GM23338 (cell line): Measurements from ENCODE around the gene UBE2L6. TPM values are rescaled to one million over a fixed set of nuclear protein-coding genes. Genes with fewer than 3 reads are reported as not detected.

Experiments
- ATAC-seq: fragments of 200-7000 bp; cut with Tn5 transposase; 3 replicates; pipeline ENCODE4 v1.9.1; 2020
- DNase-seq: peaks from one replicate; pipeline ENCODE4 v3.0.0-alpha.2; 2015; ENCODE audit warnings: low spot score
- H2AFZ ChIP-seq: fragments of 200-600 bp; sonication (generic); 2 replicates; pipeline ENCODE4 v1.8.0; 2016; ENCODE audit warnings: antibody characterized with exemption, mild to moderate bottlenecking, moderate library complexity
- H3F3A ChIP-seq: fragments of 200-600 bp; sonication (generic); replicated peaks from 2 replicates; pipeline ENCODE4 v1.8.0; 2017; ENCODE audit warnings: antibody characterized with exemption, mixed run types, low read depth
- H3K27ac ChIP-seq: fragments of 200-600 bp; sonication (generic); 2 replicates; pipeline ENCODE4 v1.6.1; 2016; ENCODE audit warnings: low read depth
- H3K27me3 ChIP-seq: fragments of 200-600 bp; sonication (generic); 2 replicates; pipeline ENCODE4 v1.8.0; 2016; ENCODE audit warnings: mild to moderate bottlenecking, mixed run types, moderate library complexity; ENCODE audit not compliant: insufficient read depth
- H3K36me3 ChIP-seq: fragments of 200-600 bp; sonication (generic); 2 replicates; pipeline ENCODE4 v1.8.0; 2016; ENCODE audit warnings: mild to moderate bottlenecking; ENCODE audit not compliant: insufficient read depth
- H3K4me1 ChIP-seq: fragments of 200-600 bp; sonication (generic); 2 replicates; pipeline ENCODE4 v1.8.0; 2016; ENCODE audit warnings: mild to moderate bottlenecking, moderate library complexity; ENCODE audit not compliant: insufficient read depth
- H3K4me2 ChIP-seq: fragments of 200-600 bp; sonication (generic); 2 replicates; pipeline ENCODE4 v1.7.1; 2017; ENCODE audit warnings: mixed run types
- H3K4me3 ChIP-seq: fragments of 200-600 bp; sonication (generic); 2 replicates; pipeline ENCODE4 v1.6.1; 2016; ENCODE audit warnings: mixed run types
- H3K79me2 ChIP-seq: fragments of 200-600 bp; sonication (generic); replicated peaks from 2 replicates; pipeline ENCODE4 v1.8.0; 2017; ENCODE audit warnings: mild to moderate bottlenecking; ENCODE audit not compliant: insufficient read depth
- H3K9me2 ChIP-seq: fragments of 200-600 bp; sonication (generic); 2 replicates; pipeline ENCODE4 v1.8.0; 2017; ENCODE audit not compliant: insufficient read depth
- H4K20me1 ChIP-seq: fragments of 200-600 bp; sonication (generic); replicated peaks from 2 replicates; pipeline ENCODE4 v1.8.0; 2017; ENCODE audit warnings: mild to moderate bottlenecking; ENCODE audit not compliant: insufficient read depth
- H3K27ac Mint-ChIP-seq: 2 replicates; pipeline ENCODE4 v1.8.0; 2020; ENCODE audit warnings: inconsistent platforms, mild to moderate bottlenecking, moderate library complexity, mixed read lengths
- H3K27me3 Mint-ChIP-seq: 3 replicates; pipeline ENCODE4 v1.8.0; 2022; ENCODE audit warnings: low read depth, mild to moderate bottlenecking, moderate library complexity, mixed read lengths, inconsistent platforms; ENCODE audit not compliant: insufficient read depth, poor library complexity
- H3K36me3 Mint-ChIP-seq: 3 replicates; pipeline ENCODE4 v1.8.0; 2021; ENCODE audit warnings: low read depth, mild to moderate bottlenecking, inconsistent platforms, moderate library complexity, mixed read lengths
- H3K4me1 Mint-ChIP-seq: 3 replicates; pipeline ENCODE4 v1.8.0; 2020; ENCODE audit warnings: mild to moderate bottlenecking, inconsistent platforms, mixed read lengths
- H3K4me3 Mint-ChIP-seq: 3 replicates; pipeline ENCODE4 v1.8.0; 2021; ENCODE audit warnings: moderate library complexity, mild to moderate bottlenecking, inconsistent platforms, mixed read lengths
- H3K9me3 Mint-ChIP-seq: 3 replicates; pipeline ENCODE4 v1.8.0; 2020; ENCODE audit warnings: moderate library complexity, mild to moderate bottlenecking, inconsistent platforms, mixed read lengths
- CREB1 ChIP-seq: fragments of 250-450 bp; sonication (Bioruptor Pico); IDR thresholded peaks from 2 replicates; pipeline ENCODE4 v1.5.0; 2020; ENCODE audit warnings: low read depth, mild to moderate bottlenecking, moderate library complexity
- CTCF ChIP-seq, 2 experiments: fragments of 200-600 bp in 1 of 2; sonication (generic) in 1 of 2; conservative IDR thresholded peaks; 2 replicates each; pipeline versions ENCODE4 v1.5.1 to v1.6.1; 2016 to 2017; ENCODE audit warnings: antibody characterized with exemption in 2 of 2, low read depth in 2 of 2, mild to moderate bottlenecking in 2 of 2, moderate library complexity in 1 of 2
- ETS1 ChIP-seq: IDR thresholded peaks from 2 replicates; pipeline ENCODE4 v1.6.1; 2016; ENCODE audit warnings: antibody characterized with exemption
- EZH2 ChIP-seq: fragments of 200-600 bp; sonication (generic); IDR thresholded peaks from one replicate; pipeline ENCODE4 v1.8.0; 2017; ENCODE audit warnings: antibody characterized with exemption, mild to moderate bottlenecking, low read depth; ENCODE audit not compliant: unreplicated experiment
- EZH2phosphoT487 ChIP-seq: fragments of 200-600 bp; sonication (generic); IDR thresholded peaks from one replicate; pipeline ENCODE4 v1.8.1; 2018; ENCODE audit warnings: antibody characterized with exemption; ENCODE audit not compliant: unreplicated experiment
- JUNB ChIP-seq: IDR thresholded peaks from one replicate; pipeline ENCODE4 v1.6.1; 2016; ENCODE audit warnings: antibody characterized with exemption; ENCODE audit not compliant: unreplicated experiment
- NANOG ChIP-seq: IDR thresholded peaks from 2 replicates; pipeline ENCODE4 v1.6.1; 2016; ENCODE audit warnings: antibody characterized with exemption, borderline replicate concordance
- POLR2AphosphoS5 ChIP-seq: IDR thresholded peaks from 2 replicates; pipeline ENCODE4 v1.6.1; 2016; ENCODE audit warnings: antibody characterized with exemption, low read depth
- REST ChIP-seq: IDR thresholded peaks from one replicate; pipeline ENCODE4 v1.6.1; 2018; ENCODE audit warnings: antibody characterized with exemption; ENCODE audit not compliant: unreplicated experiment
- STAT1 ChIP-seq: IDR thresholded peaks from one replicate; pipeline ENCODE4 v1.6.1; 2016; ENCODE audit warnings: antibody characterized with exemption; ENCODE audit not compliant: unreplicated experiment
- ZNF114 ChIP-seq: fragments of 250-450 bp; sonication (Bioruptor Pico); IDR thresholded peaks from 2 replicates; pipeline ENCODE4 v1.5.0; 2020; ENCODE audit warnings: mild to moderate bottlenecking, moderate library complexity
- ZNF331 ChIP-seq: fragments of 250-450 bp; sonication (Bioruptor Pico); IDR thresholded peaks from 2 replicates; pipeline ENCODE4 v1.5.0; 2020; ENCODE audit warnings: low read depth, mild to moderate bottlenecking, moderate library complexity
- ZNF462 ChIP-seq: fragments of 250-450 bp; sonication (Bioruptor Pico); IDR thresholded peaks from 2 replicates; pipeline ENCODE4 v1.5.0; 2020; ENCODE audit warnings: mild to moderate bottlenecking, moderate library complexity
- polyA plus RNA-seq: library from polyadenylated mRNA; unstranded; fragments of >200 nt; fragmentation: Nextera tagmentation; extraction: Ambion mirVana; gene quantifications from 2 replicates; pipeline ENCODE4 v1.2.1, GENCODE V29; 2016
- total RNA-seq: library from RNA; depleted of rRNA; stranded (reverse); fragments of >200 nt; shearing (Covaris generic); gene quantifications from 2 replicates; pipeline ENCODE4 v1.2.3, GENCODE V29; 2014

Gene UBE2L6
- total and polyA plus RNA-seq, 2 experiments from 2014 or later, result 46.0 to 52.0 TPM

- no peaks in the 10 kb centered on the region for H4K20me1 ChIP-seq
- no peak overlapping the region; the same call in 2 of the 3 replicates for H3K4me3 Mint-ChIP-seq
- H3K4me2 ChIP-seq, result no peak overlapping the region
- peaks cover 10% of the 10 kb centered on the region; the same call in 2 of the 3 replicates for H3K4me1 Mint-ChIP-seq
- no peak overlapping the region for H3K27ac ChIP-seq
- no peaks in the 10 kb centered on the region for H3K9me3 Mint-ChIP-seq
- peaks cover 4% of the 10 kb centered on the region for H3K27me3 Mint-ChIP-seq
- H2AFZ ChIP-seq, result no peak overlapping the region
- DNase-seq, result no peak
- no peaks in the 10 kb centered on the region for H3K79me2 ChIP-seq
- H3K27me3 ChIP-seq, result no peaks in the 10 kb centered on the region
- TF ChIP-seq POLR2AphosphoS5 (no peak), JUNB (no peak), CREB1 (CRISPR knock-in tag) (no peak), STAT1 (no peak), ZNF462 (CRISPR knock-in tag) (no peak), REST (no peak), EZH2 (no peak), NANOG (no peak), CTCF (conservative IDR thresholded peaks at IDR 0.05; ENCODE audit: low read depth in 2 of 2) (no peak), EZH2phosphoT487 (no peak), ZNF114 (CRISPR knock-in tag) (no peak), ZNF331 (CRISPR knock-in tag) (no peak), ETS1 (no peak)
- no peaks in the 10 kb centered on the region for H3F3A ChIP-seq
- no peaks in the 10 kb centered on the region; the same call in 1 of the 2 replicates for H3K36me3 ChIP-seq
- ATAC-seq, result no peak
- H3K4me3 ChIP-seq, result no peak overlapping the region
- H3K27ac Mint-ChIP-seq, result no peak overlapping the region; the same call in 1 of the 2 replicates
- peaks cover 68% of the 10 kb centered on the region for H3K36me3 Mint-ChIP-seq
- H3K9me2 ChIP-seq, result no peaks in the 10 kb centered on the region
- no peaks in the 10 kb centered on the region for H3K4me1 ChIP-seq
Measured at GRCh38 chr11:57552479-57552878, 15.0 kb downstream of the UBE2L6 start.
